Right atrium auricular region (tissue), 2 donors: Measurements from ENCODE around the gene MBD5. TPM values are rescaled to one million over a fixed set of nuclear protein-coding genes. Genes with fewer than 3 reads are reported as not detected.
A peak's percentile ranks its signal among the peaks of the same experiment; 100 is the strongest.

Experiments
- DNase-seq: peaks from one replicate; pipeline ENCODE4 v3.0.0-alpha.2; 2019; ENCODE audit warnings: low spot score
- H3K27ac ChIP-seq, 2 donors: fragments of 200-600 bp; sonication (generic); 1 replicate in 1 of 2; 2 replicates in 1 of 2; pipeline ENCODE4 v1.5.1; 2016 to 2019
- H3K27me3 ChIP-seq, 2 donors: fragments of 200-600 bp; sonication (generic); one replicate each; pipeline versions ENCODE4 v1.5.1 to v1.6.0; 2017 to 2019
- H3K36me3 ChIP-seq: fragments of 200-600 bp; sonication (generic); one replicate; pipeline ENCODE4 v1.5.1; 2016
- H3K4me1 ChIP-seq, 2 donors: fragments of 200-600 bp; sonication (generic); one replicate each; pipeline versions ENCODE4 v1.5.1 to v1.6.0; 2017 to 2019
- H3K4me3 ChIP-seq, 2 donors: fragments of 200-600 bp; sonication (generic); 1 replicate in 1 of 2; 2 replicates in 1 of 2; pipeline ENCODE4 v1.5.1; 2017 to 2019; ENCODE audit warnings: mild to moderate bottlenecking in 1 of 2, moderate library complexity in 1 of 2
- H3K9me3 ChIP-seq, 2 donors: fragments of 200-600 bp; sonication (generic); one replicate each; pipeline ENCODE4 v1.5.1; 2019
- CTCF ChIP-seq, 2 donors: fragments of 200-600 bp; sonication (generic); IDR thresholded peaks; one replicate each; pipeline ENCODE4 v1.5.1; 2019; ENCODE audit warnings: antibody characterized with exemption in 2 of 2
- total RNA-seq, 2 donors: library from RNA; depleted of rRNA; stranded (reverse); fragments of >200 nt; gene quantifications; one replicate each; pipeline ENCODE4 v1.1.0, GENCODE V29; 2016

MBD5 gene
- total RNA-seq, 2 donors from 2014 or later = 14.5 to 22.8 TPM

- TF ChIP-seq CTCF (IDR thresholded peaks at IDR 0.05) = peak in 1 of 2 donors; percentile 49
- Histone ChIP-seq H3K4me1 (peaks cover 0 to 40% of the 10 kb centered on the region in 2 donors), H3K27ac (peak within 1 kb of the TSS; percentile 94), H3K36me3 (no peaks in the 10 kb centered on the region), H3K4me3 (peak within 1 kb of the TSS; percentile 79 to 89), H3K27me3 (no peaks in the 10 kb centered on the region), H3K9me3 (no peaks in the 10 kb centered on the region)
- peak; percentile 98 for DNase-seq
Measured at GRCh38 chr2:148020111-148021058, 506 bp upstream of the MBD5 start, which contains the start of gene ORC4. ORC4 (minus strand) TSS chr2:148020737; CDS start chr2:147975958, 44,779 bp downstream.

DNA sequence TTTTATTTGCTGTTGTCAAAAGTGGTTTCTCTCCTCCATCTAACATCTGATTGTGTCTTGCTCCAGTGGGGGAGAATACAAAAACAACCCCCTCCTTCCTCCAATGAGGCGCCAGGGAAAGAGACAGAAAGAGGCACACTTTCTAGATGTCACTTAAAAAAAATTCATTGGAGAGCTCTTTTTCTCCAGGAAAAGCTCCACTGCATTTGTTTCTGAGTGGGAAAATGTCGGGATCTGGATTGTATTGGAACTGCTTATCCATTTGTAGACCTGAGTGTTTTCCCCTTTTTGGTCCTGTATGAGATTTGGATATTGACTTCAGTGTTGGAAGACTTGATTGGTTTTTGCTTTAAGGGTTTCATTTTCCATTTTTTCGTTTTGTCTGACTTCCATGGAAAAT is 995 bp downstream of the MBD5 start:
- peaks cover 0 to 40% of the 10 kb centered on the region in 2 donors for H3K4me1 ChIP-seq

DNA sequence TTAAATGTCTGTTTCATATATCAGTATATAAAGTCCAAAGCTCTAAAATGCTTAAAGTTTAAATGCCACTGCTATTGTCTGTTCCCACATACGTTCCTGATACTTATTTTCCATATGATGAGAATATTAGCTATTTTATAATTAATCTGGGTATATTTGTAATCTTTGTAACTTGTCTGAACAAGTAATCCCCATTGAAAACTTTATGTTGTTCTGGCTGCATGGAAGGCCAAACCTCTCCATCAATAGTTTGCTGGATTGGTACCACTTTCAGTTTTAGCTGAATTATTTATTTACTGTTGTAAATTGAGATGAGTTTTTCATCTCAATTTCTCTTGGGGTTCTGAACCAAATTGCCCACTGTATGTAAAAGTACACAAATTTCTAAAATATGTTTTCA is 1.5 kb downstream of the MBD5 start:
- no peak for TF ChIP-seq CTCF (IDR thresholded peaks at IDR 0.05)
- Histone ChIP-seq H3K27me3 (no peaks in the 10 kb centered on the region), H3K4me3 (peak overlapping the region; percentile 70 to 89), H3K4me1 (peaks cover 0 to 40% of the 10 kb centered on the region in 2 donors), H3K9me3 (no peaks in the 10 kb centered on the region), H3K27ac (no peak overlapping the region), H3K36me3 (no peaks in the 10 kb centered on the region)
- no peak for DNase-seq

More for the DNA sequence above, 995 bp downstream of the MBD5 start:
- Histone ChIP-seq H3K27ac (peak overlapping the region; percentile 94), H3K9me3 (no peaks in the 10 kb centered on the region), H3K36me3 (no peaks in the 10 kb centered on the region), H3K4me3 (peak overlapping the region; percentile 70 to 89), H3K27me3 (no peaks in the 10 kb centered on the region)
- no peak for DNase-seq
- TF ChIP-seq CTCF (IDR thresholded peaks at IDR 0.05) = no peak

- Histone ChIP-seq H3K27me3 (no peaks in the 10 kb centered on the region), H3K4me1 (peaks cover 0 to 40% of the 10 kb centered on the region in 2 donors), H3K4me3 (no peak overlapping the region), H3K9me3 (no peaks in the 10 kb centered on the region), H3K36me3 (no peaks in the 10 kb centered on the region), H3K27ac (no peak overlapping the region)
- no peak for TF ChIP-seq CTCF (IDR thresholded peaks at IDR 0.05)
- DNase-seq = no peak
Measured at GRCh38 chr2:148022882-148023281, 2.0 kb downstream of the MBD5 start.

- Histone ChIP-seq H3K36me3 (no peaks in the 10 kb centered on the region), H3K9me3 (no peaks in the 10 kb centered on the region), H3K4me3 (no peak overlapping the region), H3K4me1 (peaks cover 0 to 38% of the 10 kb centered on the region in 2 donors), H3K27ac (no peak overlapping the region), H3K27me3 (no peaks in the 10 kb centered on the region)
- TF ChIP-seq CTCF (IDR thresholded peaks at IDR 0.05) = no peak
- DNase-seq = no peak
Measured at GRCh38 chr2:148023861-148024260, 3.0 kb downstream of the MBD5 start.
